Coronary artery (tissue), 2 donors: ENCODE measurements around the gene PDCD1.

Experiments
- DNase-seq: peaks from one replicate; pipeline ENCODE4 v3.0.0-alpha.2; 2017; ENCODE audit warnings: low spot score
- H3K27ac ChIP-seq, 2 donors: fragments of 200-600 bp; sonication (generic); one replicate each; pipeline ENCODE4 v1.5.1; 2016 to 2019
- H3K4me3 ChIP-seq: fragments of 200-600 bp; sonication (generic); 2 replicates; pipeline ENCODE4 v1.5.1; 2016; ENCODE audit warnings: mild to moderate bottlenecking, moderate library complexity
- CTCF ChIP-seq: fragments of 200-600 bp; sonication (generic); IDR thresholded peaks from one replicate; pipeline ENCODE4 v1.5.1; 2019; ENCODE audit warnings: antibody characterized with exemption

PDCD1 gene

GRCh38 chr2:241903121-241904010 lies 44.7 kb upstream of the PDCD1 start:
- peak; percentile 65 for DNase-seq
- Histone ChIP-seq H3K27ac (no peak overlapping the region), H3K4me3 (no peak overlapping the region)
- TF ChIP-seq CTCF, result no peak

GRCh38 chr2:241902357-241902991 lies 43.8 kb upstream of the PDCD1 start:
- no peak for TF ChIP-seq CTCF
- peak; percentile 69 for DNase-seq
- peak overlapping the region; percentile 44 for H3K4me3 ChIP-seq
- H3K27ac ChIP-seq, result no peak overlapping the region

- TF ChIP-seq CTCF, result no peak
- H3K27ac ChIP-seq, result no peak overlapping the region
- DNase-seq, result peak; percentile 66
- peak overlapping the region; percentile 44 for H3K4me3 ChIP-seq
Observed at GRCh38 chr2:241901500-241902351, 43.0 kb upstream of the PDCD1 start.

- Histone ChIP-seq H3K4me3 (no peak overlapping the region), H3K27ac (no peak overlapping the region)
- DNase-seq, result peak; percentile 47
- TF ChIP-seq CTCF, result no peak
Observed at GRCh38 chr2:241901018-241901380, 42.3 kb upstream of the PDCD1 start.

GRCh38 chr2:241900251-241901017 lies 41.7 kb upstream of the PDCD1 start:
- no peak for TF ChIP-seq CTCF
- Histone ChIP-seq H3K27ac (no peak overlapping the region), H3K4me3 (no peak overlapping the region)
- peak; percentile 50 for DNase-seq

- no peak for TF ChIP-seq CTCF
- no peak overlapping the region for H3K4me3 ChIP-seq
- DNase-seq, result peak; percentile 70
- no peak overlapping the region for H3K27ac ChIP-seq
Observed at GRCh38 chr2:241898463-241899270, 40.0 kb upstream of the PDCD1 start.
